ENCODE data around the gene FAM53A.
"Not testable (repeated sequence)": the region's sequence is repeated elsewhere in the genome, so short reads cannot be mapped to it uniquely, and the experiment has no call there.

FAM53A gene

GRCh38 chr4:1640716-1641503, 43.2 kb downstream of the FAM53A start:
- DNase-seq (ENCODE audit: low read depth in 3 of 3) = not testable (repeated sequence)

DNA sequence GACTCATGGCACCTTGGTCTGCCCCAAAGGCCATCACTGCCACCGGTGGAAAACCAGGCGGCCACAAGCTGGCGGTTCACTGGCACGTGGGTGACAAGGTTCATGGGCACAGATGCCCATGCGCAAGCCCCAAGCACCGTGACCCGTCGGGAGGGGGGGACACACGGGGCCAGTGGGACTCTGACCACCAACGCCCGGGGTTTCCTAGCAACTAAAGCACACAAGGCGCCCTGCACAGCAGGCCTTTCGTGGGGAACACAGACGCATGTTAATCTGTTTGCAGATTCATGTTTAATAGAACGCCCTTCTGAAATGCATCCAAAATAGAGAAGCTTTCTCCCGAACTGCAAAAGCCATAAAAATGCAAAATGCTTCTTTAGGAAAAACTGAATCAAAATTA, 43.9 kb downstream of the FAM53A start:
- no peak for DNase-seq (ENCODE audit: low read depth in 3 of 3)

GRCh38 chr4:1639299-1639868, 44.7 kb downstream of the FAM53A start:
- no peak for DNase-seq (ENCODE audit: low read depth in 3 of 3)

DNA sequence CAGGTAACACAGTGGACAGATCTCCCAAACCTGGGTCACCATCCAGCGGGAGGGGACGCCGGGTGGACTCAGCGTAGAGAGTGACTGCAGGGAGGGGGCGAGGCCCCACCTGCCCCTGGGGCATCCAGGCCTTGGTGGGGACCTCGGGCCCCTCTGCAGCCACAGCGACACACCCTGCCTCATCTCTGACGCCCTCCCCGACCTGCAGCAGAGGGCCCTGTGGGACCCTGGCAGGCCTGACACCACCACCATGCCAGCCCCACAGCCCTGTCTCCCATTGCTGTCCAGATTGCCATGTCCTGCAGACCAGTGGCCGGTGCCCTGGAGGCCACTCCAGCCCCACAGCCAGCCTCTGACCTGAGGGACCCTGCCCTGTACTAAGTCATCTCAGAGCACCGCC, 45.2 kb downstream of the FAM53A start:
- no peak for DNase-seq (ENCODE audit: low read depth in 3 of 3)

- DNase-seq (ENCODE audit: low read depth in 3 of 3) = no peak
Observed at GRCh38 chr4:1638272-1638598, 45.9 kb downstream of the FAM53A start.

GRCh38 chr4:1637580-1638271, 46.4 kb downstream of the FAM53A start:
- DNase-seq (ENCODE audit: low read depth in 3 of 3) = no peak

DNA sequence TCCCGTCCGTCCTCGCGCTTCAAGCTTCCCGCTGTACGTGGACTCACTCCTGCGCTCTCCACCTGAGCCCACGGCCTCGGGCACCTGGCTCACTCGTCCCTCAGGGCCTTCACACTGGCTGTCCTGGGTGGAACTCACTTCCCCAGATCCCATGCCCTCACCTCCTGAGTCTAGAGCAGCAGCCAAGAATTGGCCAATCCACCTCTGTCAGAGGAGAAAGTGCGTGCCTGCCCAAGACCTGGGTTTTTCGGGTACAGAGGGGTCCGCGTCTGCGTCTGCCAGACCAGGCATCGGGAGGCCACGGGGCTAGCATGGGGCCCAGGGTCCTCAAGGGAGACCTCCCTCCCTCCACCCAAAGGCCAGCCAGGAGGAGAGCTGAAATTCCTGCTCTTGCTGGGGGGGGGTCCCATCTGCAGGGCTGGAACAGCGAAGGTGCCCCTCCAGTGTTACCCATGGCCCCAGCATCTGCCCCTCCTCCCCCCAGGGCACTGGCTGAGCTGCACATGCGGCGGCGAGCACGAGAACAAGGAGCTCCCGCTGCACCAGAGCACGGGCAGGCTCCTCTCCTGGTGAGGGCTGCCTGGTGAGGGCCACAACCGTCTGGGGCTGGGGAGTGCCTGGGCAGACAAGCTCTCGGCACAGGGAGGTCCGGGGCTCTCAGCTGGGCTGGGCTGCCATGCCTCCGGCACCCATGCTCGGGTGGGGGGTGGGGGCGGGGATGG, 47.5 kb downstream of the FAM53A start:
- DNase-seq (ENCODE audit: low read depth in 3 of 3) = no peak

- DNase-seq (ENCODE audit: low read depth in 3 of 3) = no peak
Observed at GRCh38 chr4:1635464-1635863, 48.6 kb downstream of the FAM53A start.

DNA sequence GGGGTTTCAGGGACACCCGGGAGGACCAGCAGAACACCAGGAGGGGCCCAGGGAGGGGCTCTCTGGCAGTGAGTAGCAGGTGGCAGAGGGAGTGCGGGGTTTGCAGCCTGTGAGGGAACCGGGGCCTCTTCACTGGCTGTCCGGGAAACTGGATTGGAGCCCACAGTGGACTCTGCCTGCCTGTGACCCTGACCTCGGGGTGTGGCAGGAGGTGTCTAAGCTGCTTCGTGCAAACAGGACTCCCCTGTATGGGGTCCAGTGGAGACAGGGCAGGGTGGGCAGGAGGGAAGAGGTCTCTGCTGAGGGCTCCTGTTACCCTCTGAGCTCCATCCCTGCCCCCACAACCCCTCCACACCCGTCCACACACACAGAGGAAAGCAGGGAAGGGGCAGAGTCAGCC, 50.1 kb downstream of the FAM53A start:
- DNase-seq (ENCODE audit: low read depth in 3 of 3) = no peak

GRCh38 chr4:1632109-1633104, 51.7 kb downstream of the FAM53A start:
- no peak for DNase-seq (ENCODE audit: low read depth in 3 of 3)

DNA sequence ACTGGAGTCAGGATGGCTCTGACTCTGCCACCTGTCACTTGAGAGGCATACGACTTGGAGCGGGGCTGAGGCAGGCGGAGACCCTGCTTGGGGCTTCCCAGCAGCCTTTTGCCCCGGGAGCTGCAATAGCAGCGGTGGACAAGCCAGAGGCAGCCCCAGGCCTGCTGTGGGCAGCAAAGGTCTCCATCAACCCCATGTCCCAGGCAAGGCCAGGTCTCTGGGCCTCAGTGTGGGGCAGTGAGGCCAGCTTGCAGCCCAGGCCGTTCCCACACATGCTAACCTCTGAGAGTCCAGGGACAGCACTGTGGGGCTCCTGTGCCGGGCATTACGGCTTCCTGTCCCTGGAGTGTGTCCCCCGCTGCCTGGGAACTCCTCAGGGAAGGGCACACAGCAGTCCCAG, 53.0 kb downstream of the FAM53A start:
- no peak for DNase-seq (ENCODE audit: low read depth in 3 of 3)

DNA sequence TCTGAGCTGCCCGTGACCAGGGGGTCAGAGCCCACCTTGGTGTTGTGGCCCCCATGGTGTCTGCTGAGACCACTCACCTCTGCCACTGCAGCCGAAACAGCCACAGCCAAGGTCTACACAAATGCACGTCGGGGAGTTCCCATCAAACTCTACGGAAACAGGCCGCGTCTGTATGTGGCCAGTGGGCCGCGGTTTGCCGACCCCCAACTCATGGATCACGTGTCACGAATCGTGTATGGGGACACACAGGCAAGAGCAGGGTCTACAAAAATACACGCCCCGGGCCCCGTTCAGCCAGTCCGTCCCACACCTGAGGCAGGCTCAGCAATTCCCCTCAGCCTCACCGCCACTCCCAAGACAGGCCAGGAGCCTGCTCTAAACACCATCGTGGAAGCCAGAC, 53.8 kb downstream of the FAM53A start:
- DNase-seq (ENCODE audit: low read depth in 3 of 3) = no peak

GRCh38 chr4:1629699-1630083, 54.4 kb downstream of the FAM53A start:
- no peak for DNase-seq (ENCODE audit: low read depth in 3 of 3)

DNA sequence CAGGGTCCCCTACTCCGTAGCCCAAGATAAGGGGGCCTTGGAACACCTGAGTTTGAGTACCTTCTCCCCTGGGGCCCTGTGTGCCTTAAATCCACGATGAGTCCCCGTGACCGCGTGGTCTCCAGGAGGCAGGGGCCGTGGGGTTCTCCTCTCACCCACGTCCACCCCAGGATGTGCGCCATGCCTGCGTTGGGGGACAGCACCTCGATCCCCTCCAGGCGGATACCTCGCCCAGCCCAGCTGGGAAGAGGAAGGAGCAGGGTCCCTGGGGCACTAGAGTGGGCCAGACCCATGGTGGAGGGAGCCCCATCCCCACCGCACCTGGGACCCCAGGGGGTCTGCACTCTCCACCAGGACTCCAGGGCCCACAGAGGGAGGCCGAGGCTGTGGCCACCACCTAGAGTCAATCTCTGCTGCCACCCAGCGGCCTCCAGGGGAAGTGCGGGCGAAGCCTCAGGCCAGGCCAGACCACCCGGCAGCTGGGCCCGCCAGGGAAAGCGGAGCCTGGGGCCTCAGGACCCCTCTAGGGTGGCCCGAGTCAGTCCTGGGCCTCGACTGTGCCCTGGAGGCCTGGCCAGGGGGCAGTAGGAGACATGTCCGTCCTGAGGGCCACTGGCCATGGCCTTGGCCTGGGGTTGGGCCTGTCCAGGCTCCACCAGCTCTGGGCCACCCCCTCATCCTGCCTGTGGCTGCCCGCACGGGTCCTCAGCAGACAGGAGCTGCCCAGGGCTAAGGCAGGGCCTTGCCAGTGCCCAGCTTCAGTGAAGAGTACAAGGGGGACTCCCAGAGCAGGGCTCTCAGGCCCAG, 55.0 kb downstream of the FAM53A start:
- peak; percentile 41 to 60 (median 54) for DNase-seq (ENCODE audit: low read depth in 3 of 3)

DNA sequence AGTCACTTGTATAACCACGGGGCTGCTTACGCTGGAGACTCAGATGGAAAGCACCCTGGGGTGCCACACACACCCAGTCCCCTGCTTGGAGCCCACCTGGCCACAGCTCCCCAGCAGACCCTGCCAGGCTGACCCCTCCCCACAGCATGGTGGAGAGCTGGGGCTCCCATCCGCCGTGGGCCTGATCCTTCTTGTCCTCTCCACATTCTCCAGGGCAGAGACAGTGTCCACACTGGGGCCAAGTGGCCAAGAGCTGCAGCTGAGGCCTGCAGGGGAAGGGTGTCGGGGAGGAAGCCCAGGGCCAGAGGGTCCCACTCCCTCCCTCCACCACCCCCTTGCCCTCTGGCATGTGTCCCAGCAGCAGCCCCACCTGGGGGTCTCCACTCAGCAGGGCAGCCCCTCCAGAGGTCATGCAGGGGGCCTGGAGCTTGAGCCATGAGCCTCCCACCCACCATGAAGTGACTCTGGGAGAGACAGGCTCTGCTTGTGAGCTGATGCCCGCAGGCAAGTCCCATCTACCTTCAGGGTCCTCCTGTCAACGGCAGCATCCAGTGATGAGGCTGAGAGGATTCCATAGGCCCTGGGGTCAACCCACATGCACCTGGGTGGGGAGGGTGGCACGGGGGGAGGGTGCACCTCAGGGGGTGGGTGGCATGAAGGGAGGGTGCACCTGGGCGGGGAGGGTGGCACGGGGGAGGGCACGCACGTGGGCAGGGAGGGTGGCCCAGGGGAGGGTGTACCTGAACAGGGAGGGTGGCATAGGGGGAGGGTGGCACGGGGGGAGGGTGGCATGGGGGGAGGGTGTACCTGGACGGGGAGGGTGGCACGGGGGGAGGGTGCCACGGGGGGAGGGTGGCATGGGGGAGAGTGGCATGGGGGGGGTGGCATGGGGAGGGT, 56.4 kb downstream of the FAM53A start:
- DNase-seq (ENCODE audit: low read depth in 3 of 3) = no peak

DNA sequence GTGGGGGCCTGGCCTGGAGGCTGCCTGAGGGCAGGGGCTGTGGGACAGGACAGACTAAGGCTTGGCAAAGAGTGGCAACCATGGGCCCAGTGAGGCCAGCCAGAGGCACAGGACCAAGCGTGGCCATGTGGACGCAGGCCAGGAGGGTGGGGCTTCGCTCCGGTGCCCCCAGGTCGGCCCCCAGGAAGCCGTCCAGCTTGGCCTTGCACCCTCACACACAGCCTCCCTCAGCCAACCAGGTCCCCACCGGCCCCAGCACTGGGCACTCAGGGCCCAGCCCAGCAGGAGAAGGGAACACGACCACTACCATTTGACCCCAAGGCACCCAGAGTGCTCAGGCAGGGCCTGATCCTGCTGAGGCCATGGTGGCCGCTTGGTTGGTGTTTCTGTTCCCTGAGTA, 57.2 kb downstream of the FAM53A start:
- DNase-seq (ENCODE audit: low read depth in 3 of 3) = no peak

DNA sequence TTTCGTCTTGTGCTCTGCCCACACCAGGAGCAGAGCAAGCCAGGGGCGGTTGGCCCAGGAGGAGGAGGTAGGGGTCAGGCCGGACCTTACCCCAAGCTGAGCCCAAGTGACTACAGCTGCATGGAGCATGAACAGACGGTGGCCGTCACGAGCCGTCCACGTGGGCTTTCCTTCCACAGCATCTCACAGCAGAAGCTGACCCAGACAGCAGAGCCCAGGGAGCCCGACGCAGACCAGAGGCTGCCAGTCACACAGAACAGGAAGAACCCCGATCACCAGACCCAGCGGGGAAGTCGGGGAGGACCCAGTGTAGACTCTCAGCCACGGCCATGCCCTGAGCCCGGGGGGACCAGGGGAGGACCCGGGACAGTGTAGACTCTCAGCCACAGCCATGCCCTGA, 58.0 kb downstream of the FAM53A start:
- DNase-seq (ENCODE audit: low read depth in 3 of 3) = no peak

DNA sequence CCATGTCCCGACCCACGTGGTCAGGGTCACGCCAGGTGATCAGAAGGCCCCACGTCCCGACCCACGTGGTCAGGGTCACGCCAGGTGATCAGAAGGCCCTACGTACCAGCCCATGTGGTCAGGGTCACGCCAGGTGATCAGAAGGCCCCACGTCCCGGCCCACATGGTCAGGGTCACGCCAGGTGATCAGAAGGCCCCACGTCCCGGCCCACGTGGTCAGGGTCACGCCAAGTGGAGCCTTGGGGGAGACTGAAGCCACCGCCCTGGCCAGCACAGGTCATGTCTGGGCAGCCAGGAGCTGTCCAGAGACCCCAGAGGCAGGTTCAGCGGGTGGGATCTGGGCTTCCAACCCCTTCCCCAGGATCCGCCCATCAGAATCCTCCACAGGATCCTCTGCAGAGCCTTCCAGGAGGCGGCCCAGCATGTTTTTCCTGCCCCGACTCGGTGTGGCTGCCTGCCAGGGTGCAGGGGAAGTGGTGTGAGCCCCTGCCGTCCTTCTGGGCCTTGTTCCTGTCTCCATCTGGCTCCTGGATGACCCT, 58.4 kb downstream of the FAM53A start:
- no peak for DNase-seq (ENCODE audit: low read depth in 3 of 3)

GRCh38 chr4:1624519-1624910, 59.6 kb downstream of the FAM53A start:
- no peak for DNase-seq (ENCODE audit: low read depth in 3 of 3)

Measured in stimulated activated CD4-positive, alpha-beta T cell treated with anti-CD3 and anti-CD28 coated beads, TNF-alpha, amount 100 ng/mL, for 24 hours (primary cell).